Stimulated activated CD8-positive, alpha-beta memory T cell treated with anti-CD3 and anti-CD28 coated beads, Interleukin-7, amount 100 ng/mL, for 48 hours (primary cell): ENCODE results near the gene GUCY2F.

Experiments
- DNase-seq, 2 donors: peaks; one replicate each; pipeline ENCODE4 v3.0.0-alpha.2; 2020; ENCODE audit warnings: low read depth in 1 of 2; ENCODE audit errors: extremely low read depth in 1 of 2

Gene GUCY2F

DNA sequence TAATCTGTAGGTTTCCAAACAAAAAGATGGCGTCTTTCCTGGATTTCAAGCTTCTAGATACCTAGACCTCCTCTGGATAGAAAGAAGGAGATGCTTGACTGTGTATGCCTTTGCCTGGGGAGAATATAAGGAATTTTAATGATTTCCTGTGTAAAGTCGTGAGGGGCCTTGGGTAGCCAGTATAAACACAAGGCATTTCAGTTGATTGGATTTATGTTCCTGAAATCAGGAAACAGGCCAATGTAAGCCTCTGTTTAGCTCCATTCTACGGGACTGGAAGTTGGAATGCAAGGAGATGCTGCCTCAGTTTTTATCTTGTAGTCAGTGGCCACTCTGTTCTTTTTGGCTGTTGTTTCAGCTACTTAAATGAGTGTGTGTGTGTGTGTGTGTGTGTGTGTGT is 137.2 kb downstream of the GUCY2F start:
- no peak for DNase-seq

DNA sequence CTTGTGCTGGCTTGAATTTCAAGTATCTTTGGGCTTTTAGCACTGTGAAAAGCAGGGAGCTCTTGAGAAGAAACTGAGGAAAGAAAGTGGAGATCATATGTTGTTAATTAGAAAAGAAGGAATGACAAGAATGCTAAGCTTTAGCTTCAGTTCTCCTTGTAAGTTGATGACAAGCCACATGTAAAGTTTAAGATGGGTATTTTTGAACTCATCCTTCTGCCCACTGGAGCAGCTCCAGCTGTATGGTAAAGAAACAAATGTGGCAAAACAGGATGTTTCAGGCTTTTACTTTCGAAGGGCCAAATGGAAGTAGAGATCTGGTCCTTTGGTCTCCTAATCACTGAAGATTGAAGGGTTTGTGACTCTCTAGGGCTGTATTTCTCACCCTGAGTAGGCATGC is 137.8 kb downstream of the GUCY2F start:
- DNase-seq: no peak

DNA sequence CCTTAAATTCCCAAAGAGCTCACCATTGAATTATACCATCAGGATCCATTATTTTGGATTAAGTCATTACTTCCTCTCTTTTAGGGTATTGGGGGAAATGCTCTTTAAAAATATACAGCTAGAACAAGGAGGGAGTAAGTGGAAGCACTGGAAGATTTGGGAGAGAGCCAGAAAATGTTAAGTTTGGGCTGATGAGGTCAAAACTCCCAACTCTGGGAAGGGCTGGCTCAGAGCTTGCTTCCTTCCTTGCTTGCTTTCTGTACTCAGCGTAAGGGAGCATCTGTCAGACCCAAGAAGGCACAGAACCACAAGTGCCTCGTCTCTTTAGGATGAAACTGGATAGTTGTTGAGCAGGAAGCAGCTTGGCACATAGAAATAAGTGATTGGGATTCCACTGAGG is 138.2 kb downstream of the GUCY2F start:
- no peak for DNase-seq

DNA sequence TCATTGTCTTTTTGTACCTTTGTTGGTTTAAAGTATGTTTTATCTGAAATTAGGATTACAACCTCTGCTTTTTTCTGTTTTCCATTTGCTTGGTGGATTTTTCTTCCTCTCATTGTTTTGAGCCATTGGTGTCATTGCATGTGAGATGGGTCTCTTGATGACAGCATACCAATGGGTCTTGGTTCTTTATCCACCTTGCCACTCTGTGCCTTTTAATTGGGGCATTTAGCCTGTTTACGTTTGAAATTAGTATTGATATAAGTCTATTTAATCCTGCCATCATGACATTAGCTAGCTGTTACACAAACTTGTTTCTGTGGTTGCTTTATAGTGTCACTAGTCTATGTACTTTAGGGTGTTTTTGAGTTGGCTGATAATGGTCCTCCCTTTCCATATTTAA is 145.7 kb downstream of the GUCY2F start:
- DNase-seq: no peak

DNA sequence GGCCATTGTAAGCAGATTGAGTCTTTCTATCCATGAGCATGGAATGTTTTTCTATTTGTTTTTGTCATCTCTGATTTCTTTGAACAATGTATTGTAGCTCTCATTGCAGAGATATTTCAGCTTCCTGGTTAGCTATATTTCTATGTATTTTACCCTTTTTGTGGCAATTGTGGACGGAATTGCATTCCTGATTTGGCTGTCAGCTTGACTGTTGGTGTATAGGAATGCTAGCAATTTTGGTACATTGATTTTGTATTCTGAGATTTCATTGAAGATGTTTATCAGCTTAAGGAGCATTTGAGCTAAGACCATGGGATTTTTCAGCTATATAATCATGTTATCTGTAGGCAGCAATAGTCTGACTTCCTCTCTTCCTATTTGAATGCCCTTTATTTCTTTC is 154.6 kb downstream of the GUCY2F start:
- DNase-seq: no peak
